ENCODE data around the gene IKZF1. TPM values are rescaled to one million over a fixed set of nuclear protein-coding genes. Genes with fewer than 3 reads are reported as not detected.

IKZF1 gene
- total and polyA plus RNA-seq, 9 of the 15 experiments (the other 6 are each of a cell fraction or from before 2014, with no cell fraction given): 12.6 to 85.3 (median 44.7) TPM

DNA sequence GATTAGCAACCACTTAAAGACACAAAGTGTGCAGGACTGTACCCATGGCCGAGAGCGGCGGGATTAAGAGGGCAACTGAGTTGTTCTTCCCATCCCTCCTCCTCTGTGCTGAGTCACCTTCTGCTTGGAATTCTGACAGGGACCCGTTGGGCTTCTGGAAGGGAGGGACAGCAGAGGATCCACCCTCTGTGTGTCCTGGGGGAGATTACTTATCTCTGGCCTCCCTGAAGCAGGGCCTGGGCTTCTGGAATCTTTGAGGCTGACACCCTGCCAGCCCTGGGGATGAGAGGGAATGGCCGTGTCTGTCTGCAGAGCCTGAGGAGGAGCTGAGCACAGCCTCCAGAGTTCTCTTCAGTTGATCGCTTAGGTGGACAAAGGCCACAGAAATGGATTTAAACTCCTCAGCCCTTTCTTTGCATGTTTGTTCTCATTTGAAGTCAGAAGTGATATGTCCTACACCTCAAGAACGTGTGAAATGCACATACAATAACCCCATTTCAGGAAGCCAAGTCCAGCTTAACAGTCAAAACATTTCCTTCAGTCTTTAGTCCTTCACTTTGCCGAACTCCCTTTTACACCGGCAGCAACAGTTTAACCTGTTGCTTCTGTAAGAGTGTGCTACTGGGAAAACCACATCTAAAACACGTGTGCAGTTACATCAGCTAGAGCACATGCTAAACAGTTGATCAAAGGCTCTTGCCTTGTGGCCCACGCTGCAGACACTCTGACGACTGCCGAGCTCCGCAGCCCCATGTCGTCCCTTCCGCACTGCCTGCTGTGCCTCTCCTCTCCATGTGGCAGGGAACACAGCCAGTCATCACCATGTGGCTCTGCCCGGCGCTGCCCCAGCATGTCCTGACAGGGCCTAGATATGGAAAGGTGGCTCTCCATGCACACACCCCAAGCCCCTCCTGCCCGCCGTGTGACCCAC is 55.7 kb downstream of the IKZF1 start (continued):
- TF ChIP-seq HDAC3 (IDR thresholded peaks at IDR 0.05; ENCODE audit: borderline replicate concordance, partially characterized antibody) (no peak), RBBP5 (IDR thresholded peaks at IDR 0.05; ENCODE audit: borderline replicate concordance, insufficient read depth, low read length, poor library complexity, severe bottlenecking) (no peak), ZNF445 (CRISPR knock-in tag; IDR thresholded peaks at IDR 0.05; ENCODE audit: low read depth) (no peak), ZNF668 (CRISPR knock-in tag; IDR thresholded peaks at IDR 0.05) (peak; percentile 92), SRSF9 (IDR thresholded peaks at IDR 0.05; ENCODE audit: borderline replicate concordance, low read depth, low read length) (no peak), HIVEP1 (CRISPR knock-in tag; IDR thresholded peaks at IDR 0.05) (peak; percentile 74; the same call in 1 of the 2 replicates), BRD9 (IDR thresholded peaks at IDR 0.05; ENCODE audit: low read depth, partially characterized antibody) (no peak), TEAD4 (IDR thresholded peaks at IDR 0.05; ENCODE audit: low read length) (peak; percentile 79), TEAD4 (CRISPR knock-in tag; IDR thresholded peaks at IDR 0.05; ENCODE audit: borderline replicate concordance) (no peak), NUFIP1 (IDR thresholded peaks at IDR 0.05; ENCODE audit: partially characterized antibody) (no peak)
- TF ChIP-seq, protein P1, sequence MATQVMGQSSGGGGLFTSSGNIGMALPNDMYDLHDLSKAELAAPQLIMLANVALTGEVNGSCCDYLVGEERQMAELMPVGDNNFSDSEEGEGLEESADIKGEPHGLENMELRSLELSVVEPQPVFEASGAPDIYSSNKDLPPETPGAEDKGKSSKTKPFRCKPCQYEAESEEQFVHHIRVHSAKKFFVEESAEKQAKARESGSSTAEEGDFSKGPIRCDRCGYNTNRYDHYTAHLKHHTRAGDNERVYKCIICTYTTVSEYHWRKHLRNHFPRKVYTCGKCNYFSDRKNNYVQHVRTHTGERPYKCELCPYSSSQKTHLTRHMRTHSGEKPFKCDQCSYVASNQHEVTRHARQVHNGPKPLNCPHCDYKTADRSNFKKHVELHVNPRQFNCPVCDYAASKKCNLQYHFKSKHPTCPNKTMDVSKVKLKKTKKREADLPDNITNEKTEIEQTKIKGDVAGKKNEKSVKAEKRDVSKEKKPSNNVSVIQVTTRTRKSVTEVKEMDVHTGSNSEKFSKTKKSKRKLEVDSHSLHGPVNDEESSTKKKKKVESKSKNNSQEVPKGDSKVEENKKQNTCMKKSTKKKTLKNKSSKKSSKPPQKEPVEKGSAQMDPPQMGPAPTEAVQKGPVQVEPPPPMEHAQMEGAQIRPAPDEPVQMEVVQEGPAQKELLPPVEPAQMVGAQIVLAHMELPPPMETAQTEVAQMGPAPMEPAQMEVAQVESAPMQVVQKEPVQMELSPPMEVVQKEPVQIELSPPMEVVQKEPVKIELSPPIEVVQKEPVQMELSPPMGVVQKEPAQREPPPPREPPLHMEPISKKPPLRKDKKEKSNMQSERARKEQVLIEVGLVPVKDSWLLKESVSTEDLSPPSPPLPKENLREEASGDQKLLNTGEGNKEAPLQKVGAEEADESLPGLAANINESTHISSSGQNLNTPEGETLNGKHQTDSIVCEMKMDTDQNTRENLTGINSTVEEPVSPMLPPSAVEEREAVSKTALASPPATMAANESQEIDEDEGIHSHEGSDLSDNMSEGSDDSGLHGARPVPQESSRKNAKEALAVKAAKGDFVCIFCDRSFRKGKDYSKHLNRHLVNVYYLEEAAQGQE (IDR thresholded peaks at IDR 0.05; ENCODE audit: borderline replicate concordance): no peak
- TF ChIP-seq, protein P1 (CRISPR knock-in tag; IDR thresholded peaks at IDR 0.05; ENCODE audit: low read depth): no peak
- TF ChIP-seq, protein P2, sequence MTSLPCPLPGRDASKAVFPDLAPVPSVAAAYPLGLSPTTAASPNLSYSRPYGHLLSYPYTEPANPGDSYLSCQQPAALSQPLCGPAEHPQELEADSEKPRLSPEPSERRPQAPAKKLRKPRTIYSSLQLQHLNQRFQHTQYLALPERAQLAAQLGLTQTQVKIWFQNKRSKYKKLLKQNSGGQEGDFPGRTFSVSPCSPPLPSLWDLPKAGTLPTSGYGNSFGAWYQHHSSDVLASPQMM (CRISPR knock-in tag; IDR thresholded peaks at IDR 0.05): no peak
- TF ChIP-seq, protein P3, sequence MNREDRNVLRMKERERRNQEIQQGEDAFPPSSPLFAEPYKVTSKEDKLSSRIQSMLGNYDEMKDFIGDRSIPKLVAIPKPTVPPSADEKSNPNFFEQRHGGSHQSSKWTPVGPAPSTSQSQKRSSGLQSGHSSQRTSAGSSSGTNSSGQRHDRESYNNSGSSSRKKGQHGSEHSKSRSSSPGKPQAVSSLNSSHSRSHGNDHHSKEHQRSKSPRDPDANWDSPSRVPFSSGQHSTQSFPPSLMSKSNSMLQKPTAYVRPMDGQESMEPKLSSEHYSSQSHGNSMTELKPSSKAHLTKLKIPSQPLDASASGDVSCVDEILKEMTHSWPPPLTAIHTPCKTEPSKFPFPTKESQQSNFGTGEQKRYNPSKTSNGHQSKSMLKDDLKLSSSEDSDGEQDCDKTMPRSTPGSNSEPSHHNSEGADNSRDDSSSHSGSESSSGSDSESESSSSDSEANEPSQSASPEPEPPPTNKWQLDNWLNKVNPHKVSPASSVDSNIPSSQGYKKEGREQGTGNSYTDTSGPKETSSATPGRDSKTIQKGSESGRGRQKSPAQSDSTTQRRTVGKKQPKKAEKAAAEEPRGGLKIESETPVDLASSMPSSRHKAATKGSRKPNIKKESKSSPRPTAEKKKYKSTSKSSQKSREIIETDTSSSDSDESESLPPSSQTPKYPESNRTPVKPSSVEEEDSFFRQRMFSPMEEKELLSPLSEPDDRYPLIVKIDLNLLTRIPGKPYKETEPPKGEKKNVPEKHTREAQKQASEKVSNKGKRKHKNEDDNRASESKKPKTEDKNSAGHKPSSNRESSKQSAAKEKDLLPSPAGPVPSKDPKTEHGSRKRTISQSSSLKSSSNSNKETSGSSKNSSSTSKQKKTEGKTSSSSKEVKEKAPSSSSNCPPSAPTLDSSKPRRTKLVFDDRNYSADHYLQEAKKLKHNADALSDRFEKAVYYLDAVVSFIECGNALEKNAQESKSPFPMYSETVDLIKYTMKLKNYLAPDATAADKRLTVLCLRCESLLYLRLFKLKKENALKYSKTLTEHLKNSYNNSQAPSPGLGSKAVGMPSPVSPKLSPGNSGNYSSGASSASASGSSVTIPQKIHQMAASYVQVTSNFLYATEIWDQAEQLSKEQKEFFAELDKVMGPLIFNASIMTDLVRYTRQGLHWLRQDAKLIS (CRISPR knock-in tag; IDR thresholded peaks at IDR 0.05): no peak
